Measurements from ENCODE around the gene PDZD4. TPM values are rescaled to one million over a fixed set of nuclear protein-coding genes. Genes with fewer than 3 reads are reported as not detected.

Gene PDZD4
- total RNA-seq, 4 donors from 2014 or later, result 20.0 to 48.4 (median 36.9) TPM

- 93% methylated on average over 6 of the region's 22 CpGs for WGBS
- Histone ChIP-seq H3K4me3 (no peak overlapping the region), H3K9me3 (no peaks in the 10 kb centered on the region), H3K27ac (replicated peaks in 1 of 4) (no peak overlapping the region), H3K27me3 (no peaks in the 10 kb centered on the region), H3K36me3 (peaks cover 0 to 36% (median 18%) of the 10 kb centered on the region in 4 donors), H3K4me1 (peaks cover 19 to 40% (median 36%) of the 10 kb centered on the region in 4 donors)
- TF ChIP-seq EP300 (IDR thresholded peaks at IDR 0.05), result no peak
- TF ChIP-seq POLR2AphosphoS5 (IDR thresholded peaks at IDR 0.05), result no peak
- intact Hi-C loops (cut with DNase I), result no loop called here
- DNase-seq (ENCODE audit: extremely low spot score), result no peak
Measured at GRCh38 chrX:153768311-153769157, 61.8 kb downstream of the PDZD4 start.

- H3K4me3 ChIP-seq, result no peak overlapping the region
- H3K27ac ChIP-seq (replicated peaks in 1 of 4), result peak overlapping the region in 1 of 4 donors; percentile 75
- no peak for DNase-seq (ENCODE audit: extremely low spot score)
Measured at GRCh38 chrX:153767674-153768055, 62.7 kb downstream of the PDZD4 start.

GRCh38 chrX:153766871-153767673 is 63.3 kb downstream of the PDZD4 start:
- no peaks in the 10 kb centered on the region for H3K9me3 ChIP-seq
- DNase-seq (ENCODE audit: extremely low spot score), result no peak
- H3K27ac ChIP-seq (replicated peaks in 1 of 4), result peak overlapping the region in 2 of 4 donors; percentile 30 to 75
- 86% methylated on average over 26 of the region's 56 CpGs for WGBS
- H3K27me3 ChIP-seq, result no peaks in the 10 kb centered on the region
- TF ChIP-seq CTCF (IDR thresholded peaks at IDR 0.05), result no peak
- TF ChIP-seq POLR2A (IDR thresholded peaks at IDR 0.05; ENCODE audit: low read depth), result no peak
- TF ChIP-seq EP300 (IDR thresholded peaks at IDR 0.05), result no peak
- TF ChIP-seq POLR2AphosphoS5 (IDR thresholded peaks at IDR 0.05), result no peak
- peak overlapping the region in 3 of 4 donors; percentile 43 to 56 (median 51) for H3K4me3 ChIP-seq
- intact Hi-C loops (cut with DNase I), result no loop called here
- H3K4me1 ChIP-seq, result peaks cover 19 to 40% (median 36%) of the 10 kb centered on the region in 4 donors
- peaks cover 0 to 28% (median 12%) of the 10 kb centered on the region in 4 donors for H3K36me3 ChIP-seq

More at GRCh38 chrX:153767674-153768055, 62.7 kb downstream of the PDZD4 start:
- WGBS, result 94% methylated on average over 18 of the region's 20 CpGs
- Histone ChIP-seq H3K9me3 (no peaks in the 10 kb centered on the region), H3K4me1 (peaks cover 19 to 40% (median 36%) of the 10 kb centered on the region in 4 donors), H3K36me3 (peaks cover 0 to 31% (median 15%) of the 10 kb centered on the region in 4 donors), H3K27me3 (no peaks in the 10 kb centered on the region)
- TF ChIP-seq EP300 (IDR thresholded peaks at IDR 0.05), result no peak
- TF ChIP-seq POLR2A (IDR thresholded peaks at IDR 0.05; ENCODE audit: low read depth), result no peak
- no peak for TF ChIP-seq CTCF (IDR thresholded peaks at IDR 0.05)
- no peak for TF ChIP-seq POLR2AphosphoS5 (IDR thresholded peaks at IDR 0.05)
- intact Hi-C loops (cut with DNase I), result no loop called here

- Histone ChIP-seq H3K27ac (replicated peaks in 1 of 4) (peak overlapping the region; percentile 70 to 79 (median 76)), H3K4me3 (peak overlapping the region; percentile 43 to 56 (median 49)), H3K4me1 (peaks cover 19 to 40% (median 36%) of the 10 kb centered on the region in 4 donors), H3K27me3 (no peaks in the 10 kb centered on the region), H3K36me3 (peaks cover 0 to 20% (median 8%) of the 10 kb centered on the region in 4 donors), H3K9me3 (no peaks in the 10 kb centered on the region)
- WGBS, result 59% methylated on average over 21 of the region's 21 CpGs
- TF ChIP-seq POLR2AphosphoS5 (IDR thresholded peaks at IDR 0.05) (peak in 1 of 2 donors; percentile 51), EP300 (IDR thresholded peaks at IDR 0.05) (no peak)
- DNase-seq (ENCODE audit: extremely low spot score), result no peak
- intact Hi-C loops (cut with DNase I), result no loop called here
Measured at GRCh38 chrX:153766098-153766817, 64.1 kb downstream of the PDZD4 start.
